C4-2B (cell line): Measurements from ENCODE around the gene MYOZ1.

Experiments used
- CTCF ChIP-seq: fragments of 450-650 bp; conservative IDR thresholded peaks from 2 replicates; pipeline ENCODE4 v1.5.1; 2017; ENCODE audit warnings: mild to moderate bottlenecking
- ZFX ChIP-seq: fragments of 450-650 bp; IDR thresholded peaks from 2 replicates; pipeline ENCODE4 v1.6.1; 2017

DNA sequence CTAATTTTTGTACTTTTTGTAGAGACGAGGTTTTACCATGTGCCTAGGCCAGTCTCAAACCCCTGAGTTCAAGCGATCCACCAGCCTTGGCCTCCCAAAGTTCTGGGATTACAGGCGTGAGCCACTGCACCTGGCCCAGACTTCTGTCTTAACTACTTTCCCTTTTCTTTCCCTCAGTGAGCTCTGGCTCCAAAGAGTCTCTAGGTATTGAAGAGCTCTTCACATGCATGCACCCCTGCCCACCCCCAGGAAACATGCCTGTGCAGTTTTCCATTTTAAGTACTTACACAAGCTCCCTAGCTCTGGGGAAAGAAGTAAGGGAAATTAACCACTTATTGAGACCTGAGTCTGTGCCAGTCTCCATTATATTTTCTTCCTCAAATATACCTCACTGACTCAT is 2.0 kb downstream of the MYOZ1 start:
- no peak for TF ChIP-seq CTCF
- no peak for TF ChIP-seq ZFX
